Measurements from ENCODE around the gene ST3GAL5.

The ST3GAL5 gene

GRCh38 chr2:85911814-85912692 lies 23.3 kb upstream of the ST3GAL5 start:
- TF ChIP-seq, protein P1, sequence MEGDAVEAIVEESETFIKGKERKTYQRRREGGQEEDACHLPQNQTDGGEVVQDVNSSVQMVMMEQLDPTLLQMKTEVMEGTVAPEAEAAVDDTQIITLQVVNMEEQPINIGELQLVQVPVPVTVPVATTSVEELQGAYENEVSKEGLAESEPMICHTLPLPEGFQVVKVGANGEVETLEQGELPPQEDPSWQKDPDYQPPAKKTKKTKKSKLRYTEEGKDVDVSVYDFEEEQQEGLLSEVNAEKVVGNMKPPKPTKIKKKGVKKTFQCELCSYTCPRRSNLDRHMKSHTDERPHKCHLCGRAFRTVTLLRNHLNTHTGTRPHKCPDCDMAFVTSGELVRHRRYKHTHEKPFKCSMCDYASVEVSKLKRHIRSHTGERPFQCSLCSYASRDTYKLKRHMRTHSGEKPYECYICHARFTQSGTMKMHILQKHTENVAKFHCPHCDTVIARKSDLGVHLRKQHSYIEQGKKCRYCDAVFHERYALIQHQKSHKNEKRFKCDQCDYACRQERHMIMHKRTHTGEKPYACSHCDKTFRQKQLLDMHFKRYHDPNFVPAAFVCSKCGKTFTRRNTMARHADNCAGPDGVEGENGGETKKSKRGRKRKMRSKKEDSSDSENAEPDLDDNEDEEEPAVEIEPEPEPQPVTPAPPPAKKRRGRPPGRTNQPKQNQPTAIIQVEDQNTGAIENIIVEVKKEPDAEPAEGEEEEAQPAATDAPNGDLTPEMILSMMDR (IDR thresholded peaks at IDR 0.05), result no peak
- Mint-ChIP-seq H3K4me1 (peaks cover 18% of the 10 kb centered on the region), H3K4me3 (no peak overlapping the region), H3K27ac (peak overlapping the region; percentile 24), H3K36me3 (ENCODE audit: low read depth) (no peaks in the 10 kb centered on the region), H3K9me3 (no peaks in the 10 kb centered on the region), H3K27me3 (ENCODE audit: low read depth, poor library complexity) (peaks cover 4% of the 10 kb centered on the region)
- no peak for DNase-seq

- Mint-ChIP-seq H3K4me3 (no peak overlapping the region), H3K4me1 (peaks cover 18% of the 10 kb centered on the region), H3K36me3 (ENCODE audit: low read depth) (no peaks in the 10 kb centered on the region), H3K27me3 (ENCODE audit: low read depth, poor library complexity) (peaks cover 10% of the 10 kb centered on the region), H3K27ac (no peak overlapping the region), H3K9me3 (no peaks in the 10 kb centered on the region)
- no peak for DNase-seq
- TF ChIP-seq, protein P1 (IDR thresholded peaks at IDR 0.05), result no peak
Measured at GRCh38 chr2:85911097-85911496, 22.3 kb upstream of the ST3GAL5 start.

GRCh38 chr2:85909005-85909404 lies 20.2 kb upstream of the ST3GAL5 start:
- peaks cover 15% of the 10 kb centered on the region for H3K27me3 Mint-ChIP-seq (ENCODE audit: low read depth, poor library complexity)
- TF ChIP-seq, protein P1 (IDR thresholded peaks at IDR 0.05), result no peak
- DNase-seq, result no peak
- H3K4me3 Mint-ChIP-seq, result no peak overlapping the region
- no peaks in the 10 kb centered on the region for H3K36me3 Mint-ChIP-seq (ENCODE audit: low read depth)
- peaks cover 15% of the 10 kb centered on the region for H3K4me1 Mint-ChIP-seq
- H3K27ac Mint-ChIP-seq, result no peak overlapping the region
- no peaks in the 10 kb centered on the region for H3K9me3 Mint-ChIP-seq

GRCh38 chr2:85908506-85908905 lies 19.7 kb upstream of the ST3GAL5 start:
- TF ChIP-seq, protein P1 (IDR thresholded peaks at IDR 0.05), result no peak
- DNase-seq, result no peak
- Mint-ChIP-seq H3K4me1 (peaks cover 15% of the 10 kb centered on the region), H3K9me3 (no peaks in the 10 kb centered on the region), H3K36me3 (ENCODE audit: low read depth) (no peaks in the 10 kb centered on the region), H3K27me3 (ENCODE audit: low read depth, poor library complexity) (peaks cover 15% of the 10 kb centered on the region), H3K4me3 (no peak overlapping the region), H3K27ac (no peak overlapping the region)

DNA sequence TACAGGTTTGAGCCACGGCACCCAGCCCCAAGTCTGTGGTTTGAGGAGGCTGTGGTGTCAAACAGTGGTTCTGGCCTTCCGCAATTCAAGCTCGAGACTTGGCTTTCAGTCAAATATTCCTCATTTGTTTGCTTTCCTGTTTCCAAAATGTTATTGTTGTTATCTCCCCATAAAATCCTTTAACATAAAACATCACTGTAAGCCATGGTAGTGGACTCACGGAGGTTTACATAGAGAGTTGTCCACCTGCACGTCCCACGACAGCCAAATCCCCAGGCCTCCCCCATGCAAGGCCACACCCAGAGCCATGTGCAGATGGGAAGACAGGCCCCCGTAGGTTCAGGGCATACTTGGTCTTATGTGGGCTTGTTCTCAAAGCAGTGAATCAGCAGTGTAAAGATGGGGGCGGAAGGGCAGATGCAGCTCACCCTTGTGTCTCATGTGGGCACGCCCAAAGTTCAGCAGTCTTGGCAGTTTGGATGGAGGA lies 18.9 kb upstream of the ST3GAL5 start:
- no peak overlapping the region for H3K27ac Mint-ChIP-seq
- H3K27me3 Mint-ChIP-seq (ENCODE audit: low read depth, poor library complexity), result peaks cover 15% of the 10 kb centered on the region
- H3K36me3 Mint-ChIP-seq (ENCODE audit: low read depth), result no peaks in the 10 kb centered on the region
- no peaks in the 10 kb centered on the region for H3K9me3 Mint-ChIP-seq
- TF ChIP-seq, protein P1 (IDR thresholded peaks at IDR 0.05), result no peak
- H3K4me1 Mint-ChIP-seq, result peaks cover 15% of the 10 kb centered on the region
- H3K4me3 Mint-ChIP-seq, result no peak overlapping the region
- DNase-seq, result no peak

DNA sequence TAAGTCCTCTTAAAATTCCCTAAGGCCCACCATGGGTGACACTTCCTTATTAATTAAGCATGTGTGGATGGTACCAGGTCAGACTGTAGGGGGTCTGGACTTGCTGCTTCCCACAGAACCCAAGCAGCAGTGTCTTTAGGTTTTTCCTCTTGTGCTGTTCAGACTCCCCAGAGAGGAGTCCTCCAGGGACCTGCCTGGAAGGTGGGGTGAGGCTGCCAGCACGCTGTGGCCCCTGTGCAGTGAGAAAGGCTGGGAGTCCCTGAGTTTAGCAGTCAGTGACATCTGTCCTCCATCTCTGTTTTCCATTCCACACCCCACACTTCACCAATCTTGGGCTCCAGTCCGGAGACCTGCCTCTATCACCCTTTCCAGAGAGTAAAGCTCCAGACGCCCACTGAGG lies 18.0 kb upstream of the ST3GAL5 start:
- no peaks in the 10 kb centered on the region for H3K9me3 Mint-ChIP-seq
- TF ChIP-seq, protein P1 (IDR thresholded peaks at IDR 0.05), result no peak
- H3K4me1 Mint-ChIP-seq, result peaks cover 19% of the 10 kb centered on the region
- H3K27ac Mint-ChIP-seq, result no peak overlapping the region
- no peak for DNase-seq
- H3K4me3 Mint-ChIP-seq, result no peak overlapping the region
- no peaks in the 10 kb centered on the region for H3K36me3 Mint-ChIP-seq (ENCODE audit: low read depth)
- peaks cover 17% of the 10 kb centered on the region for H3K27me3 Mint-ChIP-seq (ENCODE audit: low read depth, poor library complexity)
